H1 (cell line): ENCODE measurements around the gene TINAGL1. TPM values are rescaled to one million over a fixed set of nuclear protein-coding genes. Genes with fewer than 3 reads are reported as not detected.
A peak's percentile ranks its signal among the peaks of the same experiment; 100 is the strongest.

Experiments
- CTCF ChIA-PET: fragments of 300-600 bp; sonication (Branson Sonifier 250); formaldehyde crosslinking; loops from one replicate; lab custom pipeline; 2021; ENCODE audit not compliant: partially characterized antibody; lab: Charles Lee
- POLR2A ChIA-PET: fragments of 300-600 bp; sonication (Branson Sonifier 250); formaldehyde crosslinking; loops from one replicate; lab custom pipeline; 2021; ENCODE audit warnings: inconsistent platforms; ENCODE audit not compliant: partially characterized antibody; lab: Charles Lee
- DNase-seq, 2 experiments: peaks; one replicate each; pipeline versions ENCODE4 v3.0.0 to v3.0.0-alpha.2; 2010 to 2022; ENCODE audit warnings: low spot score in 2 of 2, low read depth in 1 of 2, mixed read lengths in 1 of 2
- FAIRE-seq: peaks from 2 replicates; lab custom pipeline; 2011; peaks lifted over from hg19 to GRCh38; lab: Jason Lieb, UNC
- H2AFZ ChIP-seq: 2 replicates; pipeline ENCODE4 v1.8.1; 2012; ENCODE audit warnings: low read length, inconsistent platforms
- H2AK5ac ChIP-seq: 2 replicates; pipeline ENCODE4 v1.6.1; 2013; ENCODE audit warnings: low read depth, low read length
- H2BK120ac ChIP-seq: replicated peaks from 2 replicates; pipeline ENCODE3; 2013; ENCODE audit warnings: low read depth, low read length, inconsistent platforms
- H2BK12ac ChIP-seq: 2 replicates; pipeline ENCODE4 v1.6.1; 2013; ENCODE audit warnings: low read depth, low read length
- H2BK15ac ChIP-seq: 2 replicates; pipeline ENCODE4 v1.6.1; 2013; ENCODE audit warnings: low read length
- H2BK20ac ChIP-seq: 2 replicates; pipeline ENCODE4 v1.6.1; 2013; ENCODE audit warnings: low read length
- H2BK5ac ChIP-seq: 2 replicates; pipeline ENCODE4 v1.6.1; 2013; ENCODE audit warnings: low read depth, low read length
- H3K14ac ChIP-seq: 2 replicates; pipeline ENCODE4 v1.6.1; 2013; ENCODE audit warnings: inconsistent platforms; ENCODE audit not compliant: insufficient read length
- H3K18ac ChIP-seq: 2 replicates; pipeline ENCODE4 v1.6.1; 2013; ENCODE audit warnings: low read length; ENCODE audit errors: extremely low read depth
- H3K23ac ChIP-seq: 2 replicates; pipeline ENCODE4 v1.6.1; 2013; ENCODE audit warnings: inconsistent platforms; ENCODE audit not compliant: insufficient read length
- H3K23me2 ChIP-seq: 2 replicates; pipeline ENCODE4 v1.6.1; 2013; ENCODE audit warnings: low read depth, low read length
- H3K27ac ChIP-seq: 2 replicates; pipeline ENCODE4 v1.6.1; 2011; ENCODE audit warnings: low read depth, low read length, inconsistent platforms
- H3K27me3 ChIP-seq, 4 experiments: replicated peaks in 1 of 4; 1 replicate in 1 of 4; 2 replicates in 3 of 4; pipeline versions ENCODE4 v1.6.1 to v1.8.1; 2011 to 2013; ENCODE audit warnings: low read length in 3 of 4, mild to moderate bottlenecking in 3 of 4, inconsistent platforms in 2 of 4, mixed read lengths in 2 of 4, moderate library complexity in 1 of 4; ENCODE audit not compliant: control insufficient read depth in 3 of 4, insufficient read depth in 3 of 4; ENCODE audit errors: extremely low read depth in 1 of 4
- H3K36me3 ChIP-seq, 4 experiments: 2 replicates each; pipeline versions ENCODE4 v1.6.1 to v1.8.1; 2011 to 2013; ENCODE audit warnings: mild to moderate bottlenecking in 4 of 4, low read length in 3 of 4, moderate library complexity in 2 of 4, control low read depth in 1 of 4, inconsistent platforms in 1 of 4; ENCODE audit not compliant: insufficient read depth in 4 of 4, control insufficient read depth in 2 of 4
- H3K4ac ChIP-seq: replicated peaks from 2 replicates; pipeline ENCODE3; 2013; ENCODE audit warnings: low read length, low read depth, mixed read lengths, inconsistent platforms; ENCODE audit not compliant: insufficient read length
- H3K4me1 ChIP-seq, 4 experiments: replicated peaks in 1 of 4; 1 replicate in 1 of 4; 2 replicates in 3 of 4; pipeline versions ENCODE4 v1.6.1 to v1.8.1; 2011 to 2013; ENCODE audit warnings: low read length in 3 of 4, inconsistent platforms in 2 of 4, mixed read lengths in 1 of 4; ENCODE audit not compliant: insufficient read depth in 4 of 4, control insufficient read depth in 3 of 4
- H3K4me2 ChIP-seq, 2 experiments: 2 replicates each; pipeline versions ENCODE4 v1.6.1 to v1.8.1; 2011 to 2013; ENCODE audit warnings: low read depth in 2 of 2, low read length in 2 of 2, control low read depth in 1 of 2, inconsistent platforms in 1 of 2, mild to moderate bottlenecking in 1 of 2; ENCODE audit not compliant: insufficient read depth in 1 of 2
- H3K4me3 ChIP-seq, 4 experiments: fragments of 200-600, 300-600 bp in 1 of 4; sonication (generic), shearing (Covaris generic), sonication (Bioruptor Twin) in 1 of 4; 2 replicates each; pipeline versions ENCODE4 v1.5.1 to v1.8.1; 2011 to 2016; ENCODE audit warnings: low read length in 4 of 4, low read depth in 3 of 4, control low read depth in 2 of 4, inconsistent platforms in 2 of 4, mild to moderate bottlenecking in 2 of 4, mixed read lengths in 1 of 4, moderate library complexity in 1 of 4; ENCODE audit not compliant: insufficient read depth in 2 of 4; ENCODE audit errors: extremely low read depth in 1 of 4
- H3K56ac ChIP-seq: replicated peaks from 2 replicates; pipeline ENCODE3; 2013; ENCODE audit warnings: low read depth, mild to moderate bottlenecking, mixed read lengths, low read length, inconsistent platforms; ENCODE audit not compliant: insufficient read length
- H3K79me1 ChIP-seq: 2 replicates; pipeline ENCODE4 v1.6.1; 2013; ENCODE audit warnings: low read depth, low read length, control low read depth
- H3K79me2 ChIP-seq, 2 experiments: 2 replicates each; pipeline versions ENCODE4 v1.6.1 to v1.8.1; 2012 to 2013; ENCODE audit warnings: low read length in 2 of 2, mild to moderate bottlenecking in 2 of 2, inconsistent platforms in 1 of 2; ENCODE audit not compliant: insufficient read depth in 2 of 2, control insufficient read depth in 1 of 2
- H3K9ac ChIP-seq, 4 experiments: replicated peaks in 1 of 4; 1 replicate in 1 of 4; 2 replicates in 3 of 4; pipeline versions ENCODE4 v1.6.1 to v1.8.1; 2011 to 2013; ENCODE audit warnings: low read depth in 3 of 4, low read length in 3 of 4, control low read depth in 2 of 4, mild to moderate bottlenecking in 2 of 4, moderate library complexity in 2 of 4, inconsistent platforms in 1 of 4; ENCODE audit errors: extremely low read depth in 1 of 4
- H3K9me3 ChIP-seq, 2 experiments: 2 replicates each; pipeline versions ENCODE4 v1.6.1 to v1.8.1; 2012 to 2013; ENCODE audit warnings: mild to moderate bottlenecking in 2 of 2, moderate library complexity in 2 of 2, control low read depth in 1 of 2, inconsistent platforms in 1 of 2, low read depth in 1 of 2, low read length in 1 of 2, mixed read lengths in 1 of 2; ENCODE audit not compliant: insufficient read depth in 2 of 2
- H4K20me1 ChIP-seq, 2 experiments: replicated peaks in 1 of 2; 2 replicates each; pipeline versions ENCODE3 to v1.8.1; 2011 to 2013; ENCODE audit warnings: inconsistent platforms in 2 of 2, low read length in 2 of 2, mild to moderate bottlenecking in 1 of 2; ENCODE audit not compliant: insufficient read depth in 2 of 2, control insufficient read depth in 1 of 2
- H4K5ac ChIP-seq: 2 replicates; pipeline ENCODE4 v1.6.1; 2013; ENCODE audit warnings: low read length, low read depth, mixed read lengths, inconsistent platforms; ENCODE audit not compliant: insufficient read length
- H4K8ac ChIP-seq: 2 replicates; pipeline ENCODE4 v1.8.0; 2013; ENCODE audit warnings: mild to moderate bottlenecking, moderate library complexity, low read length, inconsistent platforms; ENCODE audit not compliant: insufficient read depth; ENCODE audit errors: extremely low read depth
- H4K91ac ChIP-seq: replicated peaks from 2 replicates; pipeline ENCODE3; 2013; ENCODE audit warnings: low read length, mixed read lengths, inconsistent platforms; ENCODE audit not compliant: insufficient read length
- BACH1 ChIP-seq: IDR thresholded peaks from 2 replicates; pipeline ENCODE4 v1.6.1; 2012; ENCODE audit warnings: low read length, improper control_type of control experiment
- EGR1 ChIP-seq: IDR thresholded peaks from 2 replicates; pipeline ENCODE4 v1.6.1; 2011; ENCODE audit warnings: low read depth, low read length, borderline replicate concordance
- USF2 ChIP-seq: IDR thresholded peaks from 2 replicates; pipeline ENCODE4 v1.6.1; 2011; ENCODE audit warnings: low read length, improper control_type of control experiment
- WGBS, 2 experiments: shearing (Covaris generic) in 1 of 2; methylation state at CpG; one replicate each; pipeline versions ENCODE4 v1.1.6 to v1.1.7; 2013 to 2015; ENCODE audit warnings: low lambda C conversion rate in 2 of 2, mixed read lengths in 2 of 2, inconsistent platforms in 1 of 2, low coverage in 1 of 2, missing lambda C conversion rate in 1 of 2; ENCODE audit not compliant: insufficient replicate concordance in 2 of 2, insufficient coverage in 1 of 2, insufficient read length in 1 of 2; ENCODE audit errors: extremely low coverage in 1 of 2, missing lambda C conversion rate in 1 of 2; 5-methylcytosine and 5-hydroxymethylcytosine counted together
- polyA plus RNA-seq, 7 experiments: library from polyadenylated mRNA; depleted of rRNA in 3 of 7; stranded (reverse) in 5 of 7; unstranded in 2 of 7; fragments of >200 nt in 5 of 7; fragments of 200-250 nt in 2 of 7; gene quantifications; 1 replicate in 5 of 7; 2 replicates in 1 of 7; 4 replicates in 1 of 7; pipeline versions ENCODE4 v1.2.1 to v1.2.3, GENCODE V29; 2011 to 2013; ENCODE audit warnings: missing spikeins in 2 of 7, mixed read lengths in 2 of 7
- total RNA-seq: library from RNA; stranded (reverse); fragmentation: NEBNext Ultra II Directional; extraction: Animal tissue kit (Norgen Biotek cat#: 25700); gene quantifications from 2 replicates; pipeline ENCODE4 v1.2.1, GENCODE V29; 2021

Gene TINAGL1
- total and polyA plus RNA-seq, 2 of the 8 experiments (the other 6 are each of a cell fraction or from before 2014, with no cell fraction given): 11.2 to 21.7 TPM

DNA sequence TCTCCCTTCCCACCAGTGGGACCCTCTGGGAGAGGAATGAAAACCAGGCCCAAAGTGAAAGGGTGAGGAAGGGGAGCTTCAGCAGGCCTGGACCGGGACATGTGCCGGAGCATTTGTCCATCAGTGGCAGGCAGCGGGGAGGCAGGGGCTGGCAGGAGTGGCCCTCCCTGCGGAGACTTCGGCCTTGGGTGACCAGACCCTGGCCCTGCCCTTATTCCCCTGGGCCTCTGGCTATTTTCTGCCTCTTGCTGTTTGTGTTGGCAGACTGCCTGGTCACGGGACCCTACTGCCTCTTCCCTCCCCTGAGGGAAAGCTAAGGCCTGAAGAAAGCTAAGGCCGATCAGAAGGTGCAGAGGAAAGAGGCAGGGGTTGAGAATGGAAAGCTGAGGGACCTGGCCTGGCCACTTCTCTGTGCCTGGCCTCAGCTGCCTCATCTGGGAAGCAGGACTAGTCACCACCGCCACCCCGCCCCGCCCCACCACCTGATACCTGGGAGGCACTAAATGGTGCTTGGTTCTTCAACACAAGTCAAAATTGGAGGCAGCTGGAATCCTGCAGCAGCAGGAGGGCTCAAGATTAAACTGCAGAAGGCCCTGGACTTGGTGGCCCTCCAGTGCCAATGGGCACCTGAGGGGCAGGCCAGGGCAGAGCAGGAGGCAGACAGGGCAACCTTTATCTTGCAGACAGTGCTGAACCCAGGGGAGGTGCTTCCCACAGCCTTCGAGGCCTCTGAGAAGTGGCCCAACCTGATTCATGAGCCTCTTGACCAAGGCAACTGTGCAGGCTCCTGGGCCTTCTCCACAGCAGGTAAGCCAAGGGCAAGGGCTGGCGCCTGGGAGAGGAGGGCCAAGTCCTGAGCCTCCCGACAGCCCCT is 7.9 kb downstream of the TINAGL1 start:
- no peak for FAIRE-seq
- no peak overlapping the region for H2BK120ac ChIP-seq

More for the DNA sequence above, 7.9 kb downstream of the TINAGL1 start:
- H3K9me3 ChIP-seq: no peaks in the 10 kb centered on the region
- H3K56ac ChIP-seq: no peak overlapping the region
- H3K27me3 ChIP-seq: peaks cover 0 to 12% (median 5%) of the 10 kb centered on the region in 4 experiments; a peak in 4 of 7 replicates
- 86% methylated on average over 13 of the region's 13 CpGs; no CpG with 5 or more reads in 1 of the 2 experiments for WGBS, 2 experiments
- peaks cover 6 to 32% (median 23%) of the 10 kb centered on the region in 4 experiments for H3K4me1 ChIP-seq
- H2BK12ac ChIP-seq: no peak overlapping the region; the same call in 1 of the 2 replicates
- POLR2A ChIA-PET: no interaction called here
- H2BK15ac ChIP-seq: 0 out of 2 replicates have a peak overlapping the region, but pooled peaks have one; percentile 29
- H2AK5ac ChIP-seq: no peak overlapping the region
- H3K23ac ChIP-seq: no peak overlapping the region
- H3K4me2 ChIP-seq: no peak overlapping the region
- H3K18ac ChIP-seq: no peak overlapping the region
- H4K8ac ChIP-seq: peak overlapping the region; percentile 11
- H3K79me2 ChIP-seq: no peaks in the 10 kb centered on the region
- H4K5ac ChIP-seq: no peak overlapping the region
- no peaks in the 10 kb centered on the region for H3K79me1 ChIP-seq
- H3K9ac ChIP-seq: no peak overlapping the region
- H2BK5ac ChIP-seq: 0 out of 2 replicates have a peak overlapping the region, but pooled peaks have one; percentile 16
- no peak overlapping the region for H4K91ac ChIP-seq
- H3K14ac ChIP-seq: no peak overlapping the region
- H3K4ac ChIP-seq: no peak overlapping the region
- no peaks in the 10 kb centered on the region; the same call in 1 of the 2 replicates for H3K23me2 ChIP-seq
- no peaks in the 10 kb centered on the region for H4K20me1 ChIP-seq
- no peaks in the 10 kb centered on the region for H3K36me3 ChIP-seq
- H2BK20ac ChIP-seq: no peak overlapping the region
- TF ChIP-seq USF2 (no peak), EGR1 (no peak), BACH1 (no peak)
- CTCF ChIA-PET: interaction anchor here (0.6 to 3.0 kb wide), 7 partner anchors 11 to 236 kb away, joined by 3 to 9 read pairs (median 4); no protein-coding TSS in a partner anchor
- no peak overlapping the region for H3K4me3 ChIP-seq
- no peak overlapping the region for H3K27ac ChIP-seq
- DNase-seq: peak in 1 of 2 experiments; percentile 41
- H2AFZ ChIP-seq: no peak overlapping the region
